Measurements from ENCODE around the gene ST3GAL3.

The ST3GAL3 gene

DNA sequence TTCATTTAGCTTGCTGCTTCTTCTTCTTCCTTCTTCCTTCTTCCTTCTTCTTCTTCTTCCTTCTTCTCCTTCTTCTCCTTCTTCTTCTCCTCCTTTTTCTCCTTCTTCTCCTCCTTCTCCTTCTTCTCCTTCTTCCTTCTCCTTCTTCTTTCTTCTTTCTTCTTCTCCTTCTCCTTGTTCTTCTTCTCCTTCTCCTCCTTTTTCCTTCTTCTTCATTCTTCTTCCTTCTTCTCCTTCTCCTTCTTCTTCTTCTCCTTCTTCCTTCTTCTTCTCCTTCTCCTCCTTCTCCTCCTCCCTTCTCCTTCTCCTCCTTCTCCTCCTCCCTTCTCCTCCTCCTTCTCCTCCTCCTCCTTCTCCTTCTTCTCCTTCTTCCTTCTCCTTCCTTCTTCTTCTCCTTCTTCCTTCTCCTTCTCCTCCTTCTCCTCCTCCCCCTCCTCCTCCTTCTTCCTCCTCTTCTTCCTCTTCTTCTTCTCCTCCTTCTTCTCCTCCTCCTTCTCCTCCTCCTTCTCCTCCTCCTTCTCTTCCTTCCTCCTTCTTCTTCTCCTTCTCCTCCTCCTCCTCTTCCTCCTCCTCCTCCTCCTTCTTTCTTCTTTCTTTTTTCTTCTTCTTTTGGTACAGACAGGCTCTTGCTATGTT is 110.1 kb downstream of the ST3GAL3 start:
- H3K4me2 ChIP-seq (ENCODE audit: insufficient read depth, low read length, poor library complexity, severe bottlenecking): no peak overlapping the region
- H2AFZ ChIP-seq (ENCODE audit: low read length): no peak overlapping the region
- H4K8ac ChIP-seq (ENCODE audit: low read depth, low read length): no peak overlapping the region

GRCh38 chr1:43818691-43819090 is 111.4 kb downstream of the ST3GAL3 start:
- no peak for DNase-seq (ENCODE audit: low spot score)
- H3K9ac ChIP-seq (ENCODE audit: low read depth, low read length, poor library complexity): no peak overlapping the region
- no CpG with 5 or more reads among the region's 1 CpG for WGBS, 2 donors (ENCODE audit: extremely low coverage in 2 of 2, insufficient read length in 2 of 2, insufficient replicate concordance in 1 of 2)
- H2BK120ac ChIP-seq (ENCODE audit: low read depth, low read length): no peak overlapping the region
- no peak overlapping the region for H3K4ac ChIP-seq (ENCODE audit: low read length)
- H3K36me3 ChIP-seq (replicated peaks in 1 of 2; ENCODE audit: control insufficient read depth in 2 of 2, insufficient read depth in 2 of 2, low read length in 2 of 2): peaks cover 6 to 44% of the 10 kb centered on the region in 2 donors
- no peak overlapping the region for H2BK12ac ChIP-seq (ENCODE audit: low read length)
- no peaks in the 10 kb centered on the region for H3K27me3 ChIP-seq (ENCODE audit: control insufficient read depth in 3 of 3, insufficient read depth in 3 of 3, low read depth in 1 of 3, low read length in 3 of 3)
- no peak overlapping the region for H4K91ac ChIP-seq (ENCODE audit: low read depth, low read length, poor library complexity)
- no peak overlapping the region for H3K4me2 ChIP-seq (ENCODE audit: insufficient read depth, low read length, poor library complexity, severe bottlenecking)
- H3K79me1 ChIP-seq (ENCODE audit: low read depth, low read length): peaks cover 2% of the 10 kb centered on the region
- H3K9me3 ChIP-seq (replicated peaks in 1 of 2; ENCODE audit: control insufficient read depth in 2 of 2, insufficient read depth in 1 of 2, low read depth in 1 of 2, low read length in 2 of 2): peaks cover 2 to 23% of the 10 kb centered on the region in 2 donors
- no peak overlapping the region for H2AK5ac ChIP-seq (ENCODE audit: low read depth, low read length)
- no peaks in the 10 kb centered on the region for H3K4me1 ChIP-seq (ENCODE audit: control insufficient read depth in 2 of 2, insufficient read depth in 1 of 2, low read depth in 1 of 2, low read length in 2 of 2)
- H3K23ac ChIP-seq (ENCODE audit: low read depth, low read length, poor library complexity): no peak overlapping the region
- no peak overlapping the region for H2BK5ac ChIP-seq (ENCODE audit: low read length)
- H4K8ac ChIP-seq (ENCODE audit: low read depth, low read length): no peak overlapping the region
- H3K27ac ChIP-seq (replicated peaks; ENCODE audit: low read length): no peak overlapping the region
- H3K4me3 ChIP-seq (ENCODE audit: low read length in 2 of 2): no peak overlapping the region
- no peak overlapping the region for H2BK15ac ChIP-seq (ENCODE audit: low read length)
- no peak overlapping the region for H3K14ac ChIP-seq (ENCODE audit: low read length)
- H2AFZ ChIP-seq (ENCODE audit: low read length): no peak overlapping the region
- no peak overlapping the region for H3K18ac ChIP-seq (ENCODE audit: low read length)

More for the DNA sequence above, 110.1 kb downstream of the ST3GAL3 start:
- Histone ChIP-seq H3K9ac (ENCODE audit: low read depth, low read length, poor library complexity) (no peak overlapping the region), H3K14ac (ENCODE audit: low read length) (no peak overlapping the region), H2AK5ac (ENCODE audit: low read depth, low read length) (no peak overlapping the region), H3K4me1 (ENCODE audit: control insufficient read depth in 2 of 2, insufficient read depth in 1 of 2, low read depth in 1 of 2, low read length in 2 of 2) (peaks cover 0 to 1% of the 10 kb centered on the region in 2 donors), H3K36me3 (replicated peaks in 1 of 2; ENCODE audit: control insufficient read depth in 2 of 2, insufficient read depth in 2 of 2, low read length in 2 of 2) (peaks cover 6 to 41% of the 10 kb centered on the region in 2 donors), H3K27me3 (ENCODE audit: control insufficient read depth in 3 of 3, insufficient read depth in 3 of 3, low read depth in 1 of 3, low read length in 3 of 3) (no peaks in the 10 kb centered on the region), H3K27ac (replicated peaks; ENCODE audit: low read length) (no peak overlapping the region), H4K91ac (ENCODE audit: low read depth, low read length, poor library complexity) (no peak overlapping the region), H2BK12ac (ENCODE audit: low read length) (no peak overlapping the region), H3K9me3 (replicated peaks in 1 of 2; ENCODE audit: control insufficient read depth in 2 of 2, insufficient read depth in 1 of 2, low read depth in 1 of 2, low read length in 2 of 2) (peaks cover 2 to 23% of the 10 kb centered on the region in 2 donors), H3K4ac (ENCODE audit: low read length) (no peak overlapping the region), H3K23ac (ENCODE audit: low read depth, low read length, poor library complexity) (no peak overlapping the region), H3K4me3 (ENCODE audit: low read length in 2 of 2) (no peak overlapping the region), H2BK120ac (ENCODE audit: low read depth, low read length) (no peak overlapping the region), H3K18ac (ENCODE audit: low read length) (no peak overlapping the region), H3K79me1 (ENCODE audit: low read depth, low read length) (peaks cover 2% of the 10 kb centered on the region), H2BK15ac (ENCODE audit: low read length) (no peak overlapping the region), H2BK5ac (ENCODE audit: low read length) (no peak overlapping the region)
- no peak for DNase-seq (ENCODE audit: low spot score)

DNA sequence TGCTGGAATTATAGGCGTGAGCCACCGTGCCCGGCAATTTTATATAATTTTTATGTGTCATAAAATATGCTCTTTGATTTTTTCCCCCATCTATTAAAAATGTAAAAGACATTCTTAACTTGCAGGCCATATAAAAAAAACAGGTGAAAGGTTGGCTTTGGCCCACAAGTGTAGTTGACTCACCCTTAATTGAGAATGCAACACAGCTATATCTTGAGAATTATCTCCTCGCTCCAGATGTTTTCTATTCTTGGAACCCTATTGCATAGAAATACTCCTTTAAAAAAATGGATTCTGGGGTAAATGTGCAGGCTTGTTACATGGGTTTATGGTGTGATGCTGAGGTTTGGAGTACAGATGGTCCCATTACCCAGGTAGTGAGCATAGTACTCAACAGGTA is 112.0 kb downstream of the ST3GAL3 start:
- no peak overlapping the region for H2BK5ac ChIP-seq (ENCODE audit: low read length)
- no peak overlapping the region for H3K14ac ChIP-seq (ENCODE audit: low read length)
- H3K36me3 ChIP-seq (replicated peaks in 1 of 2; ENCODE audit: control insufficient read depth in 2 of 2, insufficient read depth in 2 of 2, low read length in 2 of 2): peaks cover 6 to 45% of the 10 kb centered on the region in 2 donors
- H3K79me1 ChIP-seq (ENCODE audit: low read depth, low read length): peaks cover 2% of the 10 kb centered on the region
- H3K18ac ChIP-seq (ENCODE audit: low read length): no peak overlapping the region
- H3K23ac ChIP-seq (ENCODE audit: low read depth, low read length, poor library complexity): no peak overlapping the region
- H2BK120ac ChIP-seq (ENCODE audit: low read depth, low read length): no peak overlapping the region
- no peak overlapping the region for H4K8ac ChIP-seq (ENCODE audit: low read depth, low read length)
- no peak overlapping the region for H2AFZ ChIP-seq (ENCODE audit: low read length)
- H2BK15ac ChIP-seq (ENCODE audit: low read length): no peak overlapping the region
- peaks cover 2 to 23% of the 10 kb centered on the region in 2 donors for H3K9me3 ChIP-seq (replicated peaks in 1 of 2; ENCODE audit: control insufficient read depth in 2 of 2, insufficient read depth in 1 of 2, low read depth in 1 of 2, low read length in 2 of 2)
- no peak overlapping the region for H2AK5ac ChIP-seq (ENCODE audit: low read depth, low read length)
- no peak overlapping the region for H3K4me2 ChIP-seq (ENCODE audit: insufficient read depth, low read length, poor library complexity, severe bottlenecking)
- H4K91ac ChIP-seq (ENCODE audit: low read depth, low read length, poor library complexity): no peak overlapping the region
- no peaks in the 10 kb centered on the region for H3K27me3 ChIP-seq (ENCODE audit: control insufficient read depth in 3 of 3, insufficient read depth in 3 of 3, low read depth in 1 of 3, low read length in 3 of 3)
- no peak overlapping the region for H2BK12ac ChIP-seq (ENCODE audit: low read length)
- no peak overlapping the region for H3K4me3 ChIP-seq (ENCODE audit: low read length in 2 of 2)
- no peak for DNase-seq (ENCODE audit: low spot score)
- H3K9ac ChIP-seq (ENCODE audit: low read depth, low read length, poor library complexity): no peak overlapping the region
- no peak overlapping the region for H3K27ac ChIP-seq (replicated peaks; ENCODE audit: low read length)
- H3K4ac ChIP-seq (ENCODE audit: low read length): no peak overlapping the region
- WGBS, 2 donors (ENCODE audit: extremely low coverage in 2 of 2, insufficient read length in 2 of 2, insufficient replicate concordance in 1 of 2): no CpG with 5 or more reads among the region's 4 CpGs
- no peaks in the 10 kb centered on the region for H3K4me1 ChIP-seq (ENCODE audit: control insufficient read depth in 2 of 2, insufficient read depth in 1 of 2, low read depth in 1 of 2, low read length in 2 of 2)

- no peaks in the 10 kb centered on the region for H3K27me3 ChIP-seq (ENCODE audit: control insufficient read depth in 3 of 3, insufficient read depth in 3 of 3, low read depth in 1 of 3, low read length in 3 of 3)
- no peak overlapping the region for H3K23ac ChIP-seq (ENCODE audit: low read depth, low read length, poor library complexity)
- no peak overlapping the region for H3K27ac ChIP-seq (replicated peaks; ENCODE audit: low read length)
- no peak for DNase-seq (ENCODE audit: low spot score)
- H3K79me1 ChIP-seq (ENCODE audit: low read depth, low read length): no peaks in the 10 kb centered on the region
- no peak overlapping the region for H3K9ac ChIP-seq (ENCODE audit: low read depth, low read length, poor library complexity)
- no peaks in the 10 kb centered on the region for H3K4me1 ChIP-seq (ENCODE audit: control insufficient read depth in 2 of 2, insufficient read depth in 1 of 2, low read depth in 1 of 2, low read length in 2 of 2)
- H3K4ac ChIP-seq (ENCODE audit: low read length): no peak overlapping the region
- H2AK5ac ChIP-seq (ENCODE audit: low read depth, low read length): no peak overlapping the region
- H3K4me2 ChIP-seq (ENCODE audit: insufficient read depth, low read length, poor library complexity, severe bottlenecking): no peak overlapping the region
- no peak overlapping the region for H2BK15ac ChIP-seq (ENCODE audit: low read length)
- no CpG with 5 or more reads among the region's 5 CpGs for WGBS, 2 donors (ENCODE audit: extremely low coverage in 2 of 2, insufficient read length in 2 of 2, insufficient replicate concordance in 1 of 2)
- peaks cover 2 to 23% of the 10 kb centered on the region in 2 donors for H3K9me3 ChIP-seq (replicated peaks in 1 of 2; ENCODE audit: control insufficient read depth in 2 of 2, insufficient read depth in 1 of 2, low read depth in 1 of 2, low read length in 2 of 2)
- no peak overlapping the region for H2BK5ac ChIP-seq (ENCODE audit: low read length)
- H4K8ac ChIP-seq (ENCODE audit: low read depth, low read length): no peak overlapping the region
- H2BK120ac ChIP-seq (ENCODE audit: low read depth, low read length): no peak overlapping the region
- H3K18ac ChIP-seq (ENCODE audit: low read length): no peak overlapping the region
- no peak overlapping the region for H2BK12ac ChIP-seq (ENCODE audit: low read length)
- no peak overlapping the region for H4K91ac ChIP-seq (ENCODE audit: low read depth, low read length, poor library complexity)
- H3K36me3 ChIP-seq (replicated peaks in 1 of 2; ENCODE audit: control insufficient read depth in 2 of 2, insufficient read depth in 2 of 2, low read length in 2 of 2): peaks cover 0 to 44% of the 10 kb centered on the region in 2 donors
- H2AFZ ChIP-seq (ENCODE audit: low read length): no peak overlapping the region
- no peak overlapping the region for H3K4me3 ChIP-seq (ENCODE audit: low read length in 2 of 2)
- H3K14ac ChIP-seq (ENCODE audit: low read length): no peak overlapping the region
Measured at GRCh38 chr1:43821471-43821870, 114.1 kb downstream of the ST3GAL3 start.
